ENCODE measurements around the gene PRKCH. TPM values are rescaled to one million over a fixed set of nuclear protein-coding genes. Genes with fewer than 3 reads are reported as not detected.

The PRKCH gene
- total RNA-seq, 4 donors from 2014 or later, result 15.7 to 74.7 (median 38.4) TPM

GRCh38 chr14:61433828-61434227 is 112.4 kb downstream of the PRKCH start:
- TF ChIP-seq CTCF (IDR thresholded peaks at IDR 0.05), result no peak
- no peak for ATAC-seq (ENCODE audit: low FRiP score)

GRCh38 chr14:61434311-61434710 is 112.9 kb downstream of the PRKCH start:
- DNase-seq (ENCODE audit: low spot score) (no peak), ATAC-seq (ENCODE audit: low FRiP score) (no peak)
- no peak for TF ChIP-seq CTCF (IDR thresholded peaks at IDR 0.05)

More at GRCh38 chr14:61433828-61434227, 112.4 kb downstream of the PRKCH start:
- no peak for DNase-seq (ENCODE audit: low spot score)

GRCh38 chr14:61435563-61436337 is 114.4 kb downstream of the PRKCH start:
- no peak for ATAC-seq (ENCODE audit: low FRiP score)
- no peak for DNase-seq (ENCODE audit: low spot score)
- no peak for TF ChIP-seq CTCF (IDR thresholded peaks at IDR 0.05)

GRCh38 chr14:61437381-61437780 is 116.0 kb downstream of the PRKCH start:
- TF ChIP-seq CTCF (IDR thresholded peaks at IDR 0.05), result no peak
- DNase-seq (ENCODE audit: low spot score) (no peak), ATAC-seq (ENCODE audit: low FRiP score) (no peak)

- no peak for TF ChIP-seq CTCF (IDR thresholded peaks at IDR 0.05)
- ATAC-seq (ENCODE audit: low FRiP score) (no peak), DNase-seq (ENCODE audit: low spot score) (no peak)
Measured at GRCh38 chr14:61438036-61438435, 116.7 kb downstream of the PRKCH start.

GRCh38 chr14:61438497-61438859 is 117.1 kb downstream of the PRKCH start:
- DNase-seq (ENCODE audit: low spot score), result no peak
- TF ChIP-seq CTCF (IDR thresholded peaks at IDR 0.05), result no peak
- ATAC-seq (ENCODE audit: low FRiP score), result no peak
